ENCODE measurements around the gene MRPS7.
"Not testable (repeated sequence)": the region's sequence is repeated elsewhere in the genome, so short reads cannot be mapped to it uniquely, and the experiment has no call there.

Gene MRPS7

DNA sequence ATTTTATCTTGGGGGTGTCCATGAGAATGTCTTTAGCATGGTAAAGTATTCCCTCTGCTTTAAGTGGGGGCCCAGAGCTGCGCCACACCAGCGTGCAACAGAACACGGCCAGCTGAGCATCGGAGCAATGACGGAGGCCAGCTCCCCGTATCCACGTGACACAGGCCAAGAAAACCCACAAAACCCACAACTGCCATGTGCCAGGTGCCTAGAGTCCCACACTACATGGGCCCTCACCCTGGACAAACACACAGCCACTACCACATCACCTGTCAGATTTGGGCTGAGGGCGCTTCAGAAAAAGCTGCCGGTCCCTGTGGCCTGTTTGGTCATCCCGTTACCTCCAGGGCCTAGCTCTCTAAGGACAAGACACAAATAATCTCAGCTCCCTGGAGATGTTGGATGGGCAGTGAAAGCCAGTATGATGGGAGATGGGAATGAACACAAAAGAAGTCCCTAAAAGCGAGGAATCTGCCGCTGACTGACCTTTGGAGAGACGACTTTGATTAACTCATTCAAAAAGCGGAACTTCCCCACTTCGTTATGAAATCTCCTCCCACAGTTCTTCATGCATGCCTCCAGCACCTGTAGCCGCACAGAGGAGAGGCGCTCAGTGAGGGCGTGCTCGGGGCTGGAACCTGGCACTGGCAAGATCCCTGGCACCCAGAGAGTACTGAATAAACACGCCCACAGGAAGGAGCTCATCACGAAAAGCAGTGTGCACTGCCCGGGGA, 17.4 kb upstream of the MRPS7 start:
- DNase-seq, result peak; percentile 71 to 85 (median 84)

DNA sequence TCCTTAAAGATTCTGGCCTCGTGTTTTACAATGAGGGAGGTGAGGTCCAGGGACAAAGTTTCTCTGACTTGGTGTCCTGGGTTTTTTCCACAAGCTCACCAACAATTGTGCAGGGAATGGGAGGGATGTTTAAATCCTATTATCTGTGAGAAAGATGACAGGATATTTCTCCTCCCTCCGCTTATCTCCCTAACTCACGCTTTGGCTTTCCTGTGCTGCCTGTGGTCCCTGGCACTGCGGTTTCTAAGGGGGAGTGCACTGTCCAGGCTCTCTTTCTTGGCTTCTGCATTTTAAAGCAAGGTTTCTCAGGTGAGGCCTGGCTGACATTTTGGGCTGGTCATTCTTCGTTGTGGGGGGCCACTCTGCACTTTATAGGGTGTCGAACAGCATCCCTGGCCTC, 16.7 kb upstream of the MRPS7 start:
- no peak for DNase-seq

- DNase-seq, result no peak
Observed at GRCh38 chr17:75246404-75246803, 15.3 kb upstream of the MRPS7 start.

- DNase-seq, result no peak
Observed at GRCh38 chr17:75249564-75249963, 12.1 kb upstream of the MRPS7 start.

DNA sequence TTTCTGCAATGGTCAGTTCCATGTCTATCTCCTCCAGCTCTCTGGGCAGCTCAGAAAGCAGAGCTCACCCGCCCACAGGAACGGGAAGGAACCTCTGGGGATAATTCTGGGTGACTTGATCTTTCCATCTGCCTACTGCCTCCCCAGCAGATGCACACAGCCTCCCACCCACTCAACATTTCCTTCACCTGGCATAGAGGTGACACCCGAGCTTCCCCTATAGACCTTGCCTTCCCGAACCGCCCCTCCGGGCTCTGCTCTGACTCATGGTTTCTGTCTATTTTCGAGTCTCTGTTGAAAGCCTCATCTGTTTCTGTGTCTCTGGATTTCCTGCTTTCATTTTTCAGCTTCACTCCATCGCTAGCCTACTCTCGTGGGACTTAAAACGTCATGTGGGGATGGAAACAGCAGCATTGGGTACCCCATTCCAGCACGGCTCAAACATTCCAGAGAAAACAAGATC, 11.6 kb upstream of the MRPS7 start:
- peak; percentile 59 to 75 (median 73) for DNase-seq

GRCh38 chr17:75252039-75252816, 9.5 kb upstream of the MRPS7 start:
- no peak for DNase-seq

- DNase-seq, result not testable (repeated sequence)
Observed at GRCh38 chr17:75255954-75256698, 5.6 kb upstream of the MRPS7 start.

DNA sequence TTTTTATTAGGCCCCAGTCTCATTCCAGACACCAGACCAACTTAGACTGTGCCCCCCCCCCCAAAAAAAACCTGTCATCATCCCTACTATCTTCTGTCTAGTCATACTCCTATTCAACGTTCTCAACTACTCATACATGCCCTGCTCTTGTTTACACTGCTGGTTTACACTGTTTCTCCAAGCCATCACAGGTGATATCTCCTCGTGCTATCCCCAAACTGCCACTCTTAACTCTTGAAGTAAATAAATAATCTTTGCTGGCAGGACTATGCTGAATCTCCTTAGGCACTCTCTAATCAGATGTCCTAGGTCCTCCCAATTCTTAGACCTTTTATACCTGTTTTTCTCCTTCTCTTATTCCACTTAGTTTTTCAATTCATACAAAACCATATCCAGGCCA, 4.5 kb upstream of the MRPS7 start:
- DNase-seq, result not testable (repeated sequence)

GRCh38 chr17:75260641-75261335, 891 bp upstream of the MRPS7 start:
- peak; percentile 63 to 74 (median 67) for DNase-seq

DNA sequence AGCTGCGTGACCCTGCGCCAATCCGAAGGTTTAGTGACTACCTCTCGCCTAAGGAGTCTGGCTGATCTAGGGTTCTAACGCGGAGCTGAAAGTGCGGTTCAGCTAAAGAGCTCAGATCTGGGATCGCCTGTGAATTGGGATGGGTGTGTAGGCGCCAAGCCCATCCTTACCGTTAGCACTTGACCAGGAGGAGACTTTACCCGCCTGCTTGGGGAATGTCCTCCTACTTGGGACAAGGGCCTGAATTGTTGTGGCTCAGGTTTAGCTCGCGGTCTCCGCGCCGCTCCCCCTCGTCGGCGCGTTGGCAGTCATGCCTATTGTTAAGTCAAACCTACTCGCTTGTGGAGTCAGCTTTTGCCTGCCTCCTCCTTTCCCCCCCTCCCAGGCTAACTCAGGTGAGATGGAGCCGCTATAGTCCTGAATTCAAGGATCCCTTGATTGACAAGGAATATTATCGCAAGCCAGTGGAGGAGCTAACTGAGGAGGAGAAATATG, 480 bp downstream of the MRPS7 start:
- DNase-seq, result no peak

DNA sequence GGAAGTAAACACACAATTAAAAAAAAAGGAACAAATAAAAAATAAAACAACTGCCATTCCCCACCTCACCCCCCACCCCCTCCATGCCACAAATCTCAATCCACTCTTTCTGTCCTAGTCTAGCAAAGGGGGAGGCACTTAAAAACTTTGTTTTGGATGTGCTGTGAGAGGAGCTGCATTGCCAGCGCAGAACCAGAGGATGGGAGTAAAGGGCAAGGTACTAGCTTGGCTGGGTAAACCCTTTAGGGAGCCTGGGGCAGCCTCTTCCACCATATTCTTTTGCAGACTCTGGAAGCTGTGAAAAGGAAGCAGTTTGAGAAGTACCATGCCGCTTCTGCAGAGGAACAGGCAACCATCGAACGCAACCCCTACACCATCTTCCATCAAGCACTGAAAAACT, 1.4 kb downstream of the MRPS7 start:
- DNase-seq, result no peak

DNA sequence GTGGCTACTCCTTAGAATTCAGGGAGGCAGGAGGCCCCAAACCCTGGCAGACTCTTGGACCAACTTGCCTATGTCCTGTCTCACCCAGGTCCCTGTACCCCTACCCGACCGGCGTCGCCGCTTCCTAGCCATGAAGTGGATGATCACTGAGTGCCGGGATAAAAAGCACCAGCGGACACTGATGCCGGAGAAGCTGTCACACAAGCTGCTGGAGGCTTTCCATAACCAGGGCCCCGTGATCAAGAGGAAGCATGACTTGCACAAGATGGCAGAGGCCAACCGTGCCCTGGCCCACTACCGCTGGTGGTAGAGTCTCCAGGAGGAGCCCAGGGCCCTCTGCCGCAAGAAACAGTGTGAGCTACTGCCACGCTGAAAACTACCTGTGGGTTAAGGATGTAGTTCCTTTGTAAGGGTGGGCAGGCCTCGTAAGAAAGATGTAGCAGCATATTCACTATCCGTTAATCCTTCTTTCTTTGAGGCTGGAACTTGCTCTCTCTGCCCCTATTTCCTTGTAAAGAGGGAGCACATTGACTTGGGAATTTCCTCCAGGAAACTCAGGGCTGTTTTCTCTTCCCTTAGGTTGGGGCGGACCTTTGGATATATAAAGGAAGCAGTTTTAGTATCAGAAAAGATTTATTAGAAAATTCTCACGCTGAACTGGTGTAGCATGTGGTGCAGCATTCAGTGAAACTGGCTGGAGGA, 4.1 kb downstream of the MRPS7 start:
- DNase-seq, result peak in 2 of 3 donors; percentile 30 to 53

DNA sequence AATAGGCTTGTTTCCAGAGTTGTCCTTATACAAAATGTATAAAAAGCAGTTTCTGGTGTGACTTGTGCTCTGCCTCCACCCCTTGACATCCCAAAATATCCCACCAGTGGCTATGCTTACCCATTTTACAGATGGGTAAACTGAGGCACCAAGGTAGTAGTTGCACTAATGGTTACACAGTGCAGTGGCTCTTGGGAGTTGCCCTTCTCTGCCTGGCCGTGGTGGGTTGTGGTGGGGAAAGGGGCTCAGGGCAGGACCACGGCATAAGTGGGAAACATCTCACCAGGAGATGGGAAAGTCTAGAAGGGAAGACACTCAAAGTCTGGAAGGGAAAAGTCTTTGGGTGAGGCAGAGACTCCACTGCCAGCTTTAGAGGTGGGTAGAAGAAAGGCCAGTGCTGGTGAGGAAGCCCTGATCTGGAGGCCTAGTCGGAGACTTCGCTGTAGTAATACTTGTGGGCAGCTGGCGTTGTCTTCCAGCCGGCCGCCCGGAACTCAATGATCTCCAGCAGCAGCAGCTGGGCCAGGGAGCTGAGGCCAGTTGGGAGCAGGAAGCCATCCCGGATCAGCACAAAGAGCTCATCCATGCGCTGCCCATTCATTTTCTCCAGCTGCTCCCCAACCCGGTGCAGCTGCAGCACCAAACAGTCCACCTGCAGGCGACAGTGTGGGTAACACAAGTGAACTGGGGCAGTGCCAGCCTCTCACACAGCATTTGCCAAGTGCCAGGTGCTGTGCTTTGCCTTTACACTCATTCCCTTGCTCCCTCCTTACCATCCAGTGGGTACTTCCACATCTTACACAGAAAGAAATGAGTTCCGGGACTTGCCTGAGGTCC, 4.9 kb downstream of the MRPS7 start:
- no peak for DNase-seq

GRCh38 chr17:75267153-75267410, 5.4 kb downstream of the MRPS7 start:
- DNase-seq, result peak; percentile 79 to 83 (median 81)

- peak in 1 of 3 donors; percentile 31 for DNase-seq
Observed at GRCh38 chr17:75267411-75268232, 5.9 kb downstream of the MRPS7 start.

- peak in 1 of 3 donors; percentile 49 for DNase-seq
Observed at GRCh38 chr17:75269844-75270217, 8.2 kb downstream of the MRPS7 start.

GRCh38 chr17:75270218-75270965, 8.7 kb downstream of the MRPS7 start:
- DNase-seq, result peak; percentile 86 to 94 (median 87)

GRCh38 chr17:75270966-75271232, 9.2 kb downstream of the MRPS7 start, which contains the start of gene MIF4GD:
Gene MIF4GD, minus strand, starts transcription at chr17:75271231. Its CDS starts 1,036 bp downstream, at chr17:75270195.
- no peak for DNase-seq

GRCh38 chr17:75271233-75271954, 9.7 kb downstream of the MRPS7 start:
- DNase-seq, result peak; percentile 92 to 97 (median 95)
